ENCODE measurements around the gene UNC5C. TPM values are rescaled to one million over a fixed set of nuclear protein-coding genes. Genes with fewer than 3 reads are reported as not detected.

The UNC5C gene
- total RNA-seq, 1 donor from 2014 or later, result 0.20 TPM

- DNase-seq (ENCODE audit: low read depth, low spot score), result no peak
Measured at GRCh38 chr4:95466791-95467190, 82.0 kb downstream of the UNC5C start.

GRCh38 chr4:95465010-95465409 lies 83.8 kb downstream of the UNC5C start:
- no peak for DNase-seq (ENCODE audit: low read depth, low spot score)

GRCh38 chr4:95462921-95463320 lies 85.9 kb downstream of the UNC5C start:
- DNase-seq (ENCODE audit: low read depth, low spot score), result no peak

- no peak for DNase-seq (ENCODE audit: low read depth, low spot score)
Measured at GRCh38 chr4:95457353-95457752, 91.4 kb downstream of the UNC5C start.

GRCh38 chr4:95450294-95450693 lies 98.5 kb downstream of the UNC5C start:
- DNase-seq (ENCODE audit: low read depth, low spot score), result no peak

- no peak for DNase-seq (ENCODE audit: low read depth, low spot score)
Measured at GRCh38 chr4:95446173-95446572, 102.6 kb downstream of the UNC5C start.

GRCh38 chr4:95445251-95445650 lies 103.5 kb downstream of the UNC5C start:
- no peak for DNase-seq (ENCODE audit: low read depth, low spot score)

- DNase-seq (ENCODE audit: low read depth, low spot score), result no peak
Measured at GRCh38 chr4:95444812-95445211, 104.0 kb downstream of the UNC5C start.

- DNase-seq (ENCODE audit: low read depth, low spot score), result no peak
Measured at GRCh38 chr4:95439896-95440295, 108.9 kb downstream of the UNC5C start.

GRCh38 chr4:95439071-95439470 lies 109.7 kb downstream of the UNC5C start:
- DNase-seq (ENCODE audit: low read depth, low spot score), result no peak

- no peak for DNase-seq (ENCODE audit: low read depth, low spot score)
Measured at GRCh38 chr4:95432466-95432865, 116.3 kb downstream of the UNC5C start.

- DNase-seq (ENCODE audit: low read depth, low spot score), result no peak
Measured at GRCh38 chr4:95431678-95432077, 117.1 kb downstream of the UNC5C start.

GRCh38 chr4:95429416-95429815 lies 119.4 kb downstream of the UNC5C start:
- DNase-seq (ENCODE audit: low read depth, low spot score), result no peak

- DNase-seq (ENCODE audit: low read depth, low spot score), result no peak
Measured at GRCh38 chr4:95428291-95429070, 120.3 kb downstream of the UNC5C start.

GRCh38 chr4:95426455-95426854 lies 122.3 kb downstream of the UNC5C start:
- no peak for DNase-seq (ENCODE audit: low read depth, low spot score)

- no peak for DNase-seq (ENCODE audit: low read depth, low spot score)
Measured at GRCh38 chr4:95422436-95422835, 126.3 kb downstream of the UNC5C start.

- DNase-seq (ENCODE audit: low read depth, low spot score), result no peak
Measured at GRCh38 chr4:95421869-95422268, 126.9 kb downstream of the UNC5C start.

GRCh38 chr4:95417531-95417930 lies 131.2 kb downstream of the UNC5C start:
- DNase-seq (ENCODE audit: low read depth, low spot score), result no peak

GRCh38 chr4:95415346-95415771 lies 133.4 kb downstream of the UNC5C start:
- DNase-seq (ENCODE audit: low read depth, low spot score), result no peak

- no peak for DNase-seq (ENCODE audit: low read depth, low spot score)
Measured at GRCh38 chr4:95411371-95412088, 137.2 kb downstream of the UNC5C start.

- no peak for DNase-seq (ENCODE audit: low read depth, low spot score)
Measured at GRCh38 chr4:95410387-95410977, 138.3 kb downstream of the UNC5C start.

- no peak for DNase-seq (ENCODE audit: low read depth, low spot score)
Measured at GRCh38 chr4:95409750-95410149, 139.0 kb downstream of the UNC5C start.

All from pulmonary artery endothelial cell (primary cell).